Left lobe of liver (tissue), 2 donors: Measurements from ENCODE around the gene PACSIN2. TPM values are rescaled to one million over a fixed set of nuclear protein-coding genes. Genes with fewer than 3 reads are reported as not detected.

Source experiments
- ATAC-seq: fragments of 200-7000 bp; cut with Tn5 transposase; one replicate; pipeline ENCODE4 v1.9.1; 2020; ENCODE audit warnings: mild to moderate bottlenecking, moderate library complexity
- DNase-seq: peaks from one replicate; pipeline ENCODE4 v3.0.0-alpha.2; 2020; ENCODE audit warnings: low spot score
- total RNA-seq: library from RNA; stranded (reverse); gene quantifications from one replicate; pipeline ENCODE4 v1.2.1, GENCODE V29; 2021
- donor health status: DM: no; HTN: no; CAD: no; lungs with moderate emphysema.
- donor health status: DM: no; HTN: yes; CAD: no.

PACSIN2 gene
- total RNA-seq, 1 donor from 2014 or later: 23.8 TPM

DNA sequence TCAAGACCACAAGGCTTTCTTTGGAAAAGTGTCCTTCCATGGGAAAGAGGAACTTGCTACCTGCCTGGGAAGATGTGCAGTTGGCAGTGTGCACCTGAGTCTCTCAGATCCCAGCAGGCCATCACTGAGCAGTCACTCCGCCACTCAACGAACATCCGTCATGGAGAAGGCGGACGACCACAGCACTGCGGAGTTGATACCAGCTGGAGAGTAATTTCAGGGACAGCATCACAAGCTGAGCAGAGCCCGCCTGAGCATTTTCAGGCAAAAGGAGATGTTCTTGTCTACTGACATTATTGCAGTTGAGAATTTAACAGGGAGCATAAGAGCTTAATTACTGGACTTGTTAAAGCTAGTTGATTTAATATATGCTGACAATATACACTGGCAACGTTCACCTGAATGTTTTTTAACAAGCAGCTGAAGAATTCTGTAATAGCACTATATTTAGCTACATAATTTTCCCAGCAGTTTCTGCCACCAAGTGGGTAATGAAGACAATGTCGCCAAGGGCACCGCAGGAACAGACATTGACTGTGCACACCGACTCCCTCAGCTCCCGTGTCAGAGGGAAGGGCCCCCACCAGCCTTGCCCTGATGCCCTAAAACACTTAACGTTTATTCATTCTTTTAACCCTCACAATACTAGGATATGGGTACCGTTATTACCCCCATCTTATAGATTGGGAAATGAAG lies 105.4 kb downstream of the PACSIN2 start:
- DNase-seq (no peak), ATAC-seq (no peak)

DNA sequence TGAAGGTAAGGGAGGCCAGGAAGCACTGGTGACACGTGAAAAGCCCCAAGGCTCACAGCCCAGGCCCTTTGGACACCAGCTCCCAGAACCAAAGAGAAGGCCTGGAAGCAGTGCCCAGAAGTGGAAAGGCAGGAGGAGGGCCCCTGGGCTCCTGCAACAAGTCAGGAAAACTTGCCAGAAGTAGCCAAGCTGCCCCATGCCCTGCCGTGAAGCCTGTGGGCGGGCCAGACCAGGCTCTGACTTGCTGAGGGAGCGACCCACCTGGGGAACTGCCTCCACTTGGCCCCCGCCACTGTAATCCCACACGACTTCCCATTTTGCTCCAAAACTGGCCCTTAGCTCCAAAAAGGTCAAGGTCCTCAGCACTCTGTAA lies 106.6 kb downstream of the PACSIN2 start:
- no peak for DNase-seq
- ATAC-seq: no peak

DNA sequence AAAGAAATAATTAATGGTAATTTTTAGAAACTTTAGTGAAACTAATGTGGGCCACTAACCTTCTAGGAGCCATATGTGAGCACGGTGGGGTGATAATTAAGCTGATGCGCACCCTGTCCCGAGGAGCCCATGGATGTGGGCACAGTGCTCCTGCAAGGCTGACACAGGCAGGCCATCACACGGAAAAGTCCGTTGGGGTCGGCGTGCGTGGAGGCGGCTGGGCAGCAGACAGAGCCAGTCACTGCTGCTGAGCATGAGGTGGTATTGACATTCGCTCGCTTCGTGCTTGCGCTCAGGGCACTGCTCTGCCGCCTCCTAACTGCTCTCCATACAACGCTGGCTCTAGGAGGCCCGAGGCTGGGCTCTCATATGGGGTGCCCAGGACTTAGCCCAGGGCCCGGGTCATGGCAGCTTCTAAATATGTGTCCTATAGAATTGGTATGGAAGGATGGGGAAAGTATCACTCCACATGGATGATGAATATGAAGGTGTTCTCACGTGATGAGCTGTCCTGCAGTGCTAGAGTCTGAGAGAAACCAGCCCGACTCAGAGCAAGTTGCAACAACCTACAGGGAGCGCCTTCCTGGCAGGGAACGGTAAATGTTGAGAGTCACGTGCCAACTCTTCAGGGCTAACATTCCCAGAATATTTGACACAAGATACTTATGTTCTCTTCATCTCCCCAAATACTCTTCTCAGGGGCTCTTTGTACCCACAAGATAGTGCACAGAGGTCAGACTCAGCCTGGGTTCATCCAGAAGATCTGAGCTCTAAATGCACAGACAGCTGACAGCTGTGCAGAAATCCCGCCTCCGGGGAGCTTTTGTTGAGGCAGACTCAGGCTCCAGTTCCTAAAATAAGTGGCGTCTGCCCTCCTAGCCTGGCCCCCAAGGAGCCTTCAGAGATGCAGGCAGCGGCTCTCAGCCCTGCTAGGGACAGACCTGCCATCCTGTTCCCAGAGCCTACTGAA lies 107.3 kb downstream of the PACSIN2 start:
- ATAC-seq: no peak

DNA sequence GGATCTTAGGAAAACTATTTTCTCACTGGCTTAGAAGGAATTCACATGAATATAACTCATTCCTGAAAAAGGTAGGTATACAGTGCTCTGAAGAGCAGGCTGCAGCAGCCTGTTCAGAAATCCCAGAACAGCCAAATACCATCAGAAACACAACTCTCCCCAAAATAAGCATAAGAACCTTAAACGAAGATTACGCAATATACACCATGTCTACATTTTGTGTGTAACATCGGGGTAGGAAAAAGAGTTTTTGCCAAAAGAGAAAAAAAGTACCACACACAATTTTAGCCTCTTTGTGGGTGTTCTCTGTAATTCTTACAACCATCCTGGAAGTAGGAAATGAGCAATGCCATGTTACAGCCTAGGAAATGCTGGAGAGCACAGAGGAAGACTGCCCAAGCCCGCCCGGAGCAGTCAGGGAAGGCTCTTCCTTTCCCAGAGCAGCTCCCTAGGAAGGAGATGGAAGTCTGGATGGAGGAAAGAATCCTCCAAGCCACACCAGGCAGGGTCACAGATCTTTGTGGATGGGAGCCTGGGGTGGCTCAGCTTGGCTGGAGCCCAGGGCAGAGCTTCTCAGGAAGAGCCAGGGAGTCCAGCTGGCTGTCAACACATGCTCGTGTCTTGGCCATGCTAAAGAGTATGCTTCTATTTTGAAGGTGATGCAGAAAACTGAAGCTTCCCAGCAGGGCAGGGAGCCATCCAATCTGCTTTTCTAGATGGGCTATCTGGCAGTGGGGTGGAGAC lies 108.2 kb downstream of the PACSIN2 start:
- ATAC-seq (no peak), DNase-seq (no peak)

More for the DNA sequence above, 107.3 kb downstream of the PACSIN2 start:
- DNase-seq: no peak

DNA sequence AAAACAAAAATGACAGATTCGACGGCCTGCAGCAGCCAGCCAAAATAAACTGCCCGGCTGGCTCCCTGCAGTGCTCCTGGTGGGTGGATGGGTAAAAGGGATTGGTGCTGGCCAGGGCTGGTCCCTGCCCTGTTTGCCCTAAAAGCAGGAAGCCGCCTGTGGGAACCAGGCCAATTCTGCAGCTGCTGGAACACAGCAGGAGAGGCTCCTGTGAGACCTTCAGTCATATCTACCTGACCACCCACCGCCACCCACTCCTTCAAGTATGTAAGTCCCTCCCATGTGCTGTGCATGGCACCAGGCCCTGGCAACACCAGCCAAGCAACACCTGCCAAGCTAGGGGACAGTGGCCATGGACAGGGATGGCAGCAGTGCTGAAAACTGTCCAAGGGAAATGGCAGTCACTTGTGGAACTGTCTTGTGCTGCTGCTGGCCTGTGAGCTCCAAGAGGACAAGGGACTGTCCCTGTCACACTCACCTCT lies 109.2 kb downstream of the PACSIN2 start:
- peak; percentile 97 for DNase-seq

DNA sequence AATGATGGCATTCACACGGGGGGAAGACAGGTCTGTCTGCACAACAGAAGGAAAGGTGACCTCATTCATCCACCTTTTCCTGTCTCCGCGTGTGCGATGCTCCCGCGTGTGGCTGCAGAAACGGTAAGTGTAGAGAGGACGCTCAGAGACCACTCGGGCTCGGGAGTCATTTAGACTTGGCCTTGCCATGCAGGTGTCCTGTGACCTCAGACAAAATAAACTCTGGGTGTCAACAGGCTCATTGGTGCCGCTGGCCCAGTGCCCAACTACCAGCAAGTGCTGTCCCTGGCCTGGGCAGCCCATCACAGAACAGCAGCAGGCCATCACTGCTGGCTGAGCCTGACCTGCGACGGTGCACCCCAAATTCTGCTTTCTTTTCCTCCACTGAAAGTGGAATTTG lies 109.7 kb downstream of the PACSIN2 start:
- peak; percentile 7 for ATAC-seq
- no peak for DNase-seq

More for the DNA sequence above, 109.2 kb downstream of the PACSIN2 start:
- ATAC-seq: peak; percentile 86

DNA sequence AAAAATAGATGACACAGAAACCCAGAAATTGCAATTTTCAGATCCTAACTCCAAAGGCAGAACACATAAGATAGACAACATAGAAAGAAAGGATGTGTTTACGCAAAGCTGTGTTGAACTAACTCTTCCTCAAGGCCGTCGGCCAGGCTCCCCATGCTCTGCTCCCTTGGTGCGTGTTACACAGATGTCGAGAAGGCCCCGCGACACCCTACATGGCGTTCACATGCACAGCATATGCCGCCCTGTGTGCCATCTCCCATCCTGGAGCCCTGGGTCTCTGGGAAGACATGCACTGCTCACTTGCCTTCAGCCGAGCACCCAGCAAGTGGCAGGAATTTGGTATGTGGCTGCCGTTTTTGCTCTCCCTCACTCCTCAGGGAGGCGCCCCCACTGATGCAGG lies 110.9 kb downstream of the PACSIN2 start:
- no peak for ATAC-seq
- DNase-seq: no peak

DNA sequence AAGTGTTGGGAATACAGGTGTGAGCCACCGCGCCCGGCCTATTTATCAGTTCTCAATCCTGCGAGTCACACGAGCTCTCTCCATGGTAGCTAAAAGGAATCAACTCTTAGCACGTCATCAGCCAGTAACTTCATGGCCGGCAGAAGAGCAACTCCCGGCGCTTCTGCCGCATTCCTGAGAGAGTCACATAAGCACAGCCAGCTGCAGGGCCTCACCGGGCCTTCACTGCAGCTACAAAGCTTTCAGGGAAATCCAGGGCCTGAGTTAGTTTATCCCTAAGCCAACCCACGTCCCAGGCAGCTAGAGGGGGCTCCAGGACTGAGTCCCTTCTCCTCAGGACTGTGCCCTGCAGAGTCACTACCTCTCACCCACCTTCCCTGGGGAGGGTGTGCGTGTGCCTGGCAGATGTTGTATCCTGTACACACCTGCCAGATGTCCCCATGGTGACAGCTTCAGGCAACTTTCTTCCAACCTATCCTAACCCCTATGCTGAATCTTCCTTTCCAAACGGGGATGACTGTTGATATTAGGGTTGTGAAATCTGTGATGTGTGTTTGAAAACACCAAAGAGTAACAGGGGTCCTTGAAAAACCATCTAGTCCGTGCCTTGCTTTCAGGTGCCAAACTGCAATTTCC lies 112.0 kb downstream of the PACSIN2 start:
- no peak for DNase-seq

DNA sequence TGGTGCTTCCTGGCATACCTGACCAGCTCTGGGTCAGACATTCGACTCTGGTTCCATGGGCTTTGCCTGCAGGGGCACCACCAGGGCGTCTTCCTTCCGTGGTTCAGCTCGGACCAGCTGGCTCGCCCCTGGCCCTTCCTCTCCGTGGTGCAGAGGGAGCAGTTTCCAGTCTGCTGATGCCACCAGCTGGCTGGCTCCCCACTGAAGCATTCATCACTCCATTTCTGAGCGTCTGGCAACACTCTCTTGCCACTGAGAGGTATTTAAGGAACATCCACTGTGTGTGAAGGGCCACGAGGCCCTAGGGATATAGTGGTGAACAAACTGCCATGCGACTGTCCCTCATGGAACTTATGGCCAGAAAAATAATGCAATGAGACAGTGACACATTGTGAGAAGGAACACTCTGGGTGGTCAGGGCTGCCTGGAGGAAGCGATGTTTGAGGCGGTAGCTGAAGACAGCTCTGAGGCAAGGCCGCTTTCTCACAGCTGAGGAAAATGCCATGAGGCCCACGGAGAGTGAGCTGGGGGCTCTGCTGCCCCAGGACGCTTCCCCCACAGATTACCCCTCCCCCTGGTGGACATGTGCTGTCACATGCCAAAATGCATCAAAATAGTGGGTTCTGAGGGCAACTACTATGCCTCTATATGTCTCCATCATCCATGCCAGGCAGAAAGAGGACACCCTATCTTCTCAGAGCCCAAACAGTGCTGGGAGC lies 113.0 kb downstream of the PACSIN2 start:
- no peak for ATAC-seq
- DNase-seq: no peak

More for the DNA sequence above, 112.0 kb downstream of the PACSIN2 start:
- ATAC-seq: no peak

DNA sequence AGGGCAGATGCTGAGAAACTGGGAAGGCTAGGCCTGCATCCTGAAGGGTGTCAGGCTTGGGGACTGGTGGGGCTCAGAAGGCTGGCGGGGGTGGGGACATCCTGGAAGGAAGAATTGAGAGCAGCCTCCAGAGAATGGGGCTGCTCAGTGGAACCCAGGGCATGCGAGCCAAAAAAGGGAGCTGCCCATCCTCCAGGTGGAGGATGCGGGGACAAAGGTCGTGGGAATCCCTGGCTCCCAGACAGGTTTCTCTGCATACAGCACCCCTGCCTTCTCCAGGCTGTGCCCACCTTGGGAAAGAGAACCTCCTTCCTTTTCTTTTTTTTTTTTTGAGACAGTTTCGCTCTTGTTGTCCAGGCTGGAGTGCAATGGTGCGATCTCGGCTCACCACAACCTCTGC lies 117.0 kb downstream of the PACSIN2 start:
- DNase-seq (no peak), ATAC-seq (peak; percentile 75)

DNA sequence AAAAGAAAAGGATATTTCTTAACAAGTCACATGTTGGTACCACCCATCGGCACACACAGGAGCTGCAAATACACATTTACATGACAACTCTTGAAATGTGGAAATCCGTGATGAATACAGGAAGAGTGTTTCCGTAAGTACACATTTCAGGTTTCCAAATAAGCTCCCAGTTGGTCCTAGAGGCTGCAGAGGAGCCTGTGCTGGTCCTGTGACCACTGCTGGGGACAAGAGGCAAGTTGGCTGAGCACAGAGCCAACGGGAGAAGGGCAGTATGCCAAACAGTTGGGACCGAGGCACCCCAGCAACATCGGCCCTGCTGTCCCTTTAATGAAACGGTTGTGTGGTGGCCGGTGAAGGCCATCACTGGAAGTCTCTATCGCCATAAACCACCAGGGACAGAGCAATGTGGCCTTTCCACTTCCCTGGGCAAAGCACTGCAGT lies 119.4 kb downstream of the PACSIN2 start:
- DNase-seq (no peak), ATAC-seq (peak; percentile 37)

DNA sequence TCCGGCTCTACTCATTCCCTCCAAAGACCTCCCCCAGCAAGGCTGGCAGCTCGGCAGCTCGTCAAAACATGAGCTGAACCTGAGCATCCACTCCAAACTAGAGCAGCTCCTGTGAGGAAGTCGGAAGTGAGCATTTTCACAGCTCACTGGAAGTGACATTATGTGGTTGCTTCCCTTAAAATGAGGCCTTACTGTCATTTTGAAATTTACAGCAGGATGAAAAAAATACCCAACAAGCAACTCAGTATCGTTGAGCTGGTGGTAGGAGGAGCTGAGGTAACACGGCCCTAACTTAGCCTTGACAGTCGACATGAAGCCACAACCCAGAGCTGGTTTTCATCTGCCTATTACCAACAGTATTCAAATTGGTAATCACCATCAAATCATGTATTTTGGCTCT lies 119.9 kb downstream of the PACSIN2 start:
- no peak for DNase-seq
- ATAC-seq: no peak

DNA sequence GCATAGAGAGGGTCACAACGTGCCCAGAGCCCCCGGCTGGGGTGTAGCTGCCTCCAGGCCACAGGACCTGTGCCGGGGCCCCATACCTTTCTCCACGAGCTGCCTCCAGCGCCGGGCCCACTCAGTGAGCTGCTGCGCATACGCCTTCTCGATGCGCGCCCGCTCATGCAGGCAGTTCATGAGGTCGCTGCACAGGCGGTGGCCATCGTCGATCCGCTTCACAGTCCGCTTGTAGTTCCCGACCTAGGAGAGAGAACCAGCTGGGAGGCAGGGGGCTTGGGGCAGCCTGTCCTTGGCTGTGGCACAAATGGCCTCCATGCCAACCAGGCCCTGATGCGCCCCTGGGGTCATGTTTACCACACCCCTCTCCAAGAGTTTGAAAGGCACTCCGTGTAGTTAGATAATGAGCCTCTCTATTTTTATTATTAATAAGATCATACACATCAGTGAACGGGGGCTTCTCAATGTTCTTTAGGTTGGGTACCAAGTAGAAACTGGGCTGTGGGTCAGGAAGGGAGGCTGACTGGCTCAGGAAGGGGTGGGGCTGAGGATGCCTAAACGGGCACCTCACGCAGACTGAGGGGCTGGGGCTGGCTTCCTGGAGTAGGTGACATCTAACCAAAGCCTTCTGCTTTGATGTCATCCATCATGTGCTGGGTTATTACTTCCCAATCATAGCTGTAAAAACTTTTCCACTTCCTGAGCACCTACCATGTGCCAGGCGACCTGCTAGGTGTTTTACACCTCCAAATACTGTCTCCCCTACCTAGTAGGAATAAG lies 121.4 kb downstream of the PACSIN2 start:
- ATAC-seq (no peak), DNase-seq (no peak)

DNA sequence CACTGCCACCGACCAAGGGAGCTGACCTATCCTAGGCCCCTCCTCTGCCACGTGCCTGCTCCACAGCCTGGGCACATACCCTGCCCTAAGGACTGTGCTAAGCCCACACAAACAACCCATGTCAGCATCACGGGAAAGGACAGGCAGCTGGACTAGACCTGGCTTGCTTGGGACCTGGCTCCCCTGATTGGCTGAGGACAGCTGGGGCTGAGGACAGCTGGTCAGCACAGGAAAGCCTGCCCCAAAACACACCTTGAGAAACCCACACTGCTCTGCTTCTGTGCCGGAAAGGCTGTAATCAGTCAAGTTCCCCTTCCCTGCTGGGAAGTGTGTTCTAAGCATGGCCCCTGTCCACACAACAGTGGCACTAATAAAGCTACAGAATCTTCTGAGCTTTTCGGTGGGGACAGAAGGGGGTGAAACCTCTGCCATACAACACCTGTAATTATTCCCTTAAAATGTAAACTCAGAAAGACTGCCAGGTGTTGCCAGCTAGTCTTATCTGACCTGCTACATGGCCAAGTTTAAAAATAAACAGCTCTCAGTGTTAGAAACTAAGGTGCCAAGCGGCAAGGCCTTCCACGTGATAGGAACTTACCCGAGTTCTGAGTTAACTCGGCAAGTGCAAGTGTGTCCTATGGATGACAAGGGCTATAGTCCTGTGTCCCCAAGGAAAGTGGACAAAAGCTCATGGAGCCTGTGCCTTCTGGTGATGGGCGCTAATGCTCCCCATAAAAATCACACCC lies 122.2 kb downstream of the PACSIN2 start:
- ATAC-seq (peak; percentile 73), DNase-seq (peak; percentile 81)

DNA sequence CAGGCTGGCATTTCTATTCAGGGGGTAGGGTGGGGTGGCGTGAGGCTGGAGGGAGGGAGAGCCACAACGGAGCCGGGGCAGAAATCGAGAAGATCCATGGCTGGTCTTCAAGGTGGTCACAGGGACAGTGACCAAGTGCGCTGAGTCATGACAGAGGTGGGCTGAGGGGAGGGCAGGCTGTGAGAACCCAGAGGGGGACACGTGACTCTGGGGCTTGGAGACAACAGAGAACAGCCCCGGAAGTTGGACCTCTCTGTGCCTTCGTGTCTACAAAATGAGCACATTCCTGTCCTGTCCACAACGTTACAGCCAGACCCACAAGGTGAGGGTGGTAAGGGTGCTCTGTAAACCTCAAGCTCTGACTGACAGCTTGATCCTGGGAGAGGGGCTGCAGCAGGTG lies 122.8 kb downstream of the PACSIN2 start:
- DNase-seq (no peak), ATAC-seq (no peak)

DNA sequence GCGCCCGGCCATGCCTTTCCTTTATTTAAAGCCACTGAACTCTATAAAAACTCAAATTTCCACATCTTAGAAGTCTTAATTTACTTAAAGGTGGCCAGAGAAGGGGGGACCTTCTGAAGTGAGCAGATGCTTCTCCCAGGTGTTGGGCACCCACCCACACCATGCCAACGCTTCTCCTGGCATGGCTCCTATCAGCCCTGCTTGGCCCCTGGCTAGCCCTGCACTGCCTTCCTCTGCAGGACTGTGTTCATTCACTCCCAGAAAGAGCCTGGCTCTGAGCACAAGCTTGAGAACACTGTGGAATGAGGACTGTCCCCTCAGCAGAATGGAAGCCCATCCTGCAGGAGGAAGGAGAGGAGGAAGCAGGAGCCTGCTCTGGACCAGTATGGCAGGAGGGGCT lies 123.3 kb downstream of the PACSIN2 start:
- no peak for DNase-seq
- no peak for ATAC-seq

DNA sequence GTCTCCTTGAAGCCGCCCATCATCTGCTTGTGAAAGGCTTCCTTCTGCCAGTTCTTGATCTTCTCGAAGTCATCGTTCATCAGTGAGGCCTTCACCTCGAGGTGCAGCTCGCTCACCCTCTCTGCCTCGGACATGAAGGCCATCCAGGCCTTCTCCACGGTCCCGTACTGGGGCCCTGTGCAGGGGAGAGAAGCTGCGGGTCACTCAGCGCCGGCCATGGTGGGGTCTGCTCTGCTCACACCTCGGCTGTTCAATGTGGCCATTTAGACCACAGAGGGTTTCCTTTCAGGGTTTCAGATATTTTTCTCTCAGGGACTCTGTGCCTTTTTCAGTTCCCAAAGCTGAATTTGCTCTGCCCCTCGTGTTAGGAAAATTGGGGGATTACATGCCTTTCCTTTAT lies 123.9 kb downstream of the PACSIN2 start:
- DNase-seq: no peak
- no peak for ATAC-seq

DNA sequence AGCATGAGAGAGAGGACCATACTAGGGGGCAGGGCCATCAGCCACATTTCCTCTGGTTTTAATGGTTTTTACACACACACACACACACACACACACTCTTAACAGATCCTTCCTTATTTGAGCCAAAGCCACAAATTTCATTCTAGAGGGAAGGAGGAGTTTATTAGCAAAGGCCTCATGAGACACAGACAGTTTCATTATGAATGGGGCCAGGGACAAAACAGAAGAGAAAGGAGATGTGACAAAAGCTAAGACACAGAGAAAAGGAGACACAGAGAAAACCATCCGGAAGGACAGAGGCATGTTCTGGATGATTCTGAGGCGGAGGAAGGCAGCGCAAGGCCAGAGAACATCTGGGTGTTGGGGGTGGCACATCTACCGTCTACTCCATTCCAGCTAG lies 125.6 kb downstream of the PACSIN2 start:
- DNase-seq (no peak), ATAC-seq (no peak)
